ENCODE results near the gene HS3ST5. TPM values are rescaled to one million over a fixed set of nuclear protein-coding genes. Genes with fewer than 3 reads are reported as not detected.

Gene HS3ST5
- total RNA-seq, 3 donors from 2014 or later: not detected

DNA sequence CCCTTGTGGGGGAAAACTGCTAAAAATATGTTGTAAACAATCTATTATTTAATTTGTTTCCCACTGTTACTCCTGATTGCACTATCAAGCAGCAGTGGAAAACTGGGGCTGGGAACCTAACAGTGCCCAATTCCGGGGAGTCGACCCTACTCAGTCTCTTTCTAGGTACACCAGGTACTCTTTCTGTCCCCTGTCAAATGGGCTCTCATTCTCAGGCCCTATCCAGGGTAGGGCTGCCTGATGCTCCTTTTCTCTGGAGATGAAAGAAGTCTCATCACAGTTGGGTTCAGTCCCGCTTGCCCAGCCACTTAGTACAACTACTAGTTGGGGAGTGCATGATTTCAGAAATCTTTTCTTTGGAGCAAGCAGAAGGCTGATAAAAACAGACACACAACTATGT, 52.0 kb downstream of the HS3ST5 start:
- H3K4me1 ChIP-seq: no peaks in the 10 kb centered on the region
- H3K4me3 ChIP-seq: no peak overlapping the region
- no peak overlapping the region for H3K27ac ChIP-seq
- no peaks in the 10 kb centered on the region for H3K9me3 ChIP-seq
- H3K27me3 ChIP-seq: no peaks in the 10 kb centered on the region
- no peak for DNase-seq (ENCODE audit: low spot score in 2 of 2)
- TF ChIP-seq POLR2A (IDR thresholded peaks at IDR 0.05): no peak
- TF ChIP-seq POLR2AphosphoS5 (IDR thresholded peaks at IDR 0.05): no peak
- TF ChIP-seq, protein P1, sequence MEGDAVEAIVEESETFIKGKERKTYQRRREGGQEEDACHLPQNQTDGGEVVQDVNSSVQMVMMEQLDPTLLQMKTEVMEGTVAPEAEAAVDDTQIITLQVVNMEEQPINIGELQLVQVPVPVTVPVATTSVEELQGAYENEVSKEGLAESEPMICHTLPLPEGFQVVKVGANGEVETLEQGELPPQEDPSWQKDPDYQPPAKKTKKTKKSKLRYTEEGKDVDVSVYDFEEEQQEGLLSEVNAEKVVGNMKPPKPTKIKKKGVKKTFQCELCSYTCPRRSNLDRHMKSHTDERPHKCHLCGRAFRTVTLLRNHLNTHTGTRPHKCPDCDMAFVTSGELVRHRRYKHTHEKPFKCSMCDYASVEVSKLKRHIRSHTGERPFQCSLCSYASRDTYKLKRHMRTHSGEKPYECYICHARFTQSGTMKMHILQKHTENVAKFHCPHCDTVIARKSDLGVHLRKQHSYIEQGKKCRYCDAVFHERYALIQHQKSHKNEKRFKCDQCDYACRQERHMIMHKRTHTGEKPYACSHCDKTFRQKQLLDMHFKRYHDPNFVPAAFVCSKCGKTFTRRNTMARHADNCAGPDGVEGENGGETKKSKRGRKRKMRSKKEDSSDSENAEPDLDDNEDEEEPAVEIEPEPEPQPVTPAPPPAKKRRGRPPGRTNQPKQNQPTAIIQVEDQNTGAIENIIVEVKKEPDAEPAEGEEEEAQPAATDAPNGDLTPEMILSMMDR (IDR thresholded peaks at IDR 0.05): no peak
- intact Hi-C loops (cut with DNase I; ENCODE audit: low total_unique reads): no loop called here
- no peaks in the 10 kb centered on the region for H3K36me3 ChIP-seq

DNA sequence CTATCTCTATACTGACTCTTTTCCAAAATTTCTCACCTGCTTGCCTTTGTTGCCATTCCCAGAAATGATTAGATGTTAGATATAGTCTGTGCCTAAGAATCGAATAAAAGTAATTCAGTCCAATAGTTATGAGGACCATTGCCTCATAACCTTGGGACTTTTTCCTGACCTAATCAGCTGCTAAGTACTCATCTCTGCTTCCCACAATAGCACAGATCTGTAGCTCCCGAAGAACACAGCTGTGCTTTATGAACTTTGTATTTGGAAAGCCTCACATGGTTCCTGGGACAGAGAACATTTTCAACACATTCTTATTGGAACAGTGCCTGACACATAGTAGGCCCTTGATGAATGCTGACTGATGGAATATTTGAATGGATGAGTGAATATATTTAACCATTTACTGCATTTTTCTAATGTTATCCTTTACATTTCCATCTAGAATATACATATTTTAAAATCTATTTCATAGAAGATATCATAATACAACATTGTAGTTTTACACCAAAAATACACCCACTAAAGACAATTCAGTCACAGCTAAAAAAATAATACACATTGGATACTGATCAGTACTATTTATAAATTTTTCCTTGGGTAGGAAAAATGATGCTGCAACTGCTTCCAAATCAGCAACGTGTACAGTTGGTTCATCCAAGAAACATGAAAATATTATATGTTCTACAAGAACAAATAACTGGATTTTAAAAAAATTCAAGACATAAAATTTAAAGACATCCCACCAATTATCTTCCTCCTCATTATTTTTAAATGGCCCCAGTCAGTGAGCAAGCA, 53.9 kb downstream of the HS3ST5 start:
- Histone ChIP-seq H3K4me3 (no peak overlapping the region), H3K9me3 (no peaks in the 10 kb centered on the region), H3K36me3 (no peaks in the 10 kb centered on the region), H3K4me1 (no peaks in the 10 kb centered on the region), H3K27ac (no peak overlapping the region), H3K27me3 (no peaks in the 10 kb centered on the region)
- no peak for DNase-seq (ENCODE audit: low spot score in 2 of 2)
- TF ChIP-seq POLR2A (IDR thresholded peaks at IDR 0.05) (no peak), POLR2AphosphoS5 (IDR thresholded peaks at IDR 0.05) (no peak)
- TF ChIP-seq, protein P1 (IDR thresholded peaks at IDR 0.05): no peak
- intact Hi-C loops (cut with DNase I; ENCODE audit: low total_unique reads): no loop called here

DNA sequence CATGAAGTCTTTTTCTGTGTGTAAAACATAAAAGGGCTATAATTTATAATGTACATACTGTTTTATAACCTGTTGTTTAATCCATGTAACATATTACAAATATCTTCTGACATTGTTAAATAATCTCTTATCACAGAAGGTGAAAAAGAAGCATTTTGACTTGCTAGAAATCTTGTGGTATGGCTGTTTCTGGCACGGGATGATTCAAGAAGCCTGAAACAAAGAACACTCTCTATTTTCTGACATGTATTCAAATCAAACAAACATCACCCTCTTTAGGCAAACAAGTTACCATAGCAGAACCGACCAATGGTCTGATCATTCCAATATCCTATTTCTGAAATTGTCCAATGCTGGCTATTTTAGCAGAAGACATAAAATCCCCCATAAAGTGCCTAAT, 55.4 kb downstream of the HS3ST5 start:
- Histone ChIP-seq H3K27ac (no peak overlapping the region), H3K4me1 (no peaks in the 10 kb centered on the region), H3K27me3 (no peaks in the 10 kb centered on the region), H3K4me3 (no peak overlapping the region), H3K9me3 (no peaks in the 10 kb centered on the region), H3K36me3 (no peaks in the 10 kb centered on the region)
- TF ChIP-seq, protein P1 (IDR thresholded peaks at IDR 0.05): no peak
- DNase-seq (ENCODE audit: low spot score in 2 of 2): no peak
- intact Hi-C loops (cut with DNase I; ENCODE audit: low total_unique reads): no loop called here

DNA sequence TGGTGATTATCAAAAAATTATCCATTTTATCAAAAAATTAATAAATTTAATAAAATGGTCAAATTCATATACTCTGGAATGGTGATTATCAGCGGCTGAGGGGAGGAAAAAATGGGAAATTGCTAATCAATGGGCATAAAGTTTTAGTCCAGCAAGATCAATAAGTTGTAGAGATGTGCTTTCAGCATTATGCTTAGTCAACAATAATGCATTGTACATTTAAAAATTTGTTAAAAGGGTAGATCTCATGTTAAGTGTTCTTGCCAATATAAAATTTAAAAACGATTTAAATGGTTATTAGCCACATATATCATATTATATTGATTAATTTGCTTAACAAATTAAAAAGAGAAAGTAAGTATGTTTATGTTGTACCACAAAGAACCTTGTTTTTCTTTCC, 56.6 kb downstream of the HS3ST5 start:
- Histone ChIP-seq H3K4me3 (no peak overlapping the region), H3K27me3 (no peaks in the 10 kb centered on the region), H3K36me3 (no peaks in the 10 kb centered on the region), H3K4me1 (no peaks in the 10 kb centered on the region), H3K27ac (no peak overlapping the region), H3K9me3 (no peaks in the 10 kb centered on the region)
- TF ChIP-seq POLR2AphosphoS5 (IDR thresholded peaks at IDR 0.05): no peak
- TF ChIP-seq POLR2A (IDR thresholded peaks at IDR 0.05): no peak
- TF ChIP-seq, protein P1 (IDR thresholded peaks at IDR 0.05): no peak
- intact Hi-C loops (cut with DNase I; ENCODE audit: low total_unique reads): no loop called here
- no peak for DNase-seq (ENCODE audit: low spot score in 2 of 2)

DNA sequence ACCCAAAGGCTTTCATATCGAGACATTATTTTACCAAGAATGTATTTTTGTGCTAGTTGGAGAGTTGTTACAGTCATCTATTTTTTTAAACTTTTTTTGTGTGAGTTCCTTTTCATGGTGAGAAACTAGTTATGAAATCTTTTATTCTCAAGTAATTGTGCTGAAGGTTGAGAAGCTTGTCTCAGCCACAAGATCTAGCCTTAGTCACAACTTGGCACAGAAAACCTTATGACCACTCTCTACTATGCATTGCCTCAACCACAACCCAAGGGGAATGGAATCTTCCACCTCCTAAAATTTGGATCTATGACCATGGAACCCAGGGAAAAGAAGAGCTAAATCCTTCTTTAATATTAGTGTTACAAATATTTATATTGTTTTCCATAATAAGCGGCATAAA, 58.5 kb downstream of the HS3ST5 start:
- no peak overlapping the region for H3K4me3 ChIP-seq
- no peaks in the 10 kb centered on the region for H3K36me3 ChIP-seq
- no peak for TF ChIP-seq POLR2AphosphoS5 (IDR thresholded peaks at IDR 0.05)
- no peak for TF ChIP-seq POLR2A (IDR thresholded peaks at IDR 0.05)
- TF ChIP-seq, protein P1 (IDR thresholded peaks at IDR 0.05): no peak
- H3K4me1 ChIP-seq: no peaks in the 10 kb centered on the region
- intact Hi-C loops (cut with DNase I; ENCODE audit: low total_unique reads): no loop called here
- no peaks in the 10 kb centered on the region for H3K9me3 ChIP-seq
- H3K27ac ChIP-seq: no peak overlapping the region
- no peak for DNase-seq (ENCODE audit: low spot score in 2 of 2)
- H3K27me3 ChIP-seq: no peaks in the 10 kb centered on the region

Measured in breast epithelium (tissue), 4 donors.